AG04450 (cell line): Measurements from ENCODE around the gene RASSF3. TPM values are rescaled to one million over a fixed set of nuclear protein-coding genes. Genes with fewer than 3 reads are reported as not detected.

ENCODE experiments used
- CTCF ChIA-PET: fragments of 300-600, 350-600 bp; formaldehyde crosslinking; extraction: SDS; loops from one replicate; lab custom pipeline; 2022; ENCODE audit warnings: antibody characterized with exemption, inconsistent platforms; lab: Charles Lee
- POLR2A ChIA-PET: fragments of 350-600 bp; formaldehyde crosslinking; extraction: SDS; loops from one replicate; lab custom pipeline; 2021; ENCODE audit warnings: antibody characterized with exemption, inconsistent platforms; lab: Yijun Ruan, JAX
- DNase-seq: peaks from one replicate; pipeline ENCODE4 v3.0.0-alpha.2; 2011; ENCODE audit warnings: low read depth, low spot score
- H3K27ac ChIP-seq: one replicate; pipeline ENCODE4 v1.5.1; 2012; ENCODE audit warnings: low read depth, low read length, control low read depth
- H3K27me3 ChIP-seq: one replicate; pipeline ENCODE4 v1.6.0; 2012; ENCODE audit warnings: low read length; ENCODE audit not compliant: control insufficient read depth, insufficient read depth
- H3K4me3 ChIP-seq: 2 replicates; pipeline ENCODE4 v1.5.1; 2011; ENCODE audit warnings: mild to moderate bottlenecking, low read depth, low read length, control low read depth
- H3K9me3 ChIP-seq: 2 replicates; pipeline ENCODE4 v1.5.1; 2012; ENCODE audit warnings: low read length; ENCODE audit not compliant: control insufficient read depth, insufficient read depth
- CTCF ChIP-seq: IDR thresholded peaks from 2 replicates; pipeline ENCODE4 v1.5.1; 2011; ENCODE audit warnings: low read depth, low read length, control low read depth, inconsistent platforms
- polyA plus RNA-seq: library from polyadenylated mRNA; depleted of rRNA; stranded (reverse); fragments of >200 nt; gene quantifications from 2 replicates; pipeline ENCODE4 v1.2.3, GENCODE V29; 2011

RASSF3 gene
- polyA plus RNA-seq, 1 experiment: 46.7 TPM

DNA sequence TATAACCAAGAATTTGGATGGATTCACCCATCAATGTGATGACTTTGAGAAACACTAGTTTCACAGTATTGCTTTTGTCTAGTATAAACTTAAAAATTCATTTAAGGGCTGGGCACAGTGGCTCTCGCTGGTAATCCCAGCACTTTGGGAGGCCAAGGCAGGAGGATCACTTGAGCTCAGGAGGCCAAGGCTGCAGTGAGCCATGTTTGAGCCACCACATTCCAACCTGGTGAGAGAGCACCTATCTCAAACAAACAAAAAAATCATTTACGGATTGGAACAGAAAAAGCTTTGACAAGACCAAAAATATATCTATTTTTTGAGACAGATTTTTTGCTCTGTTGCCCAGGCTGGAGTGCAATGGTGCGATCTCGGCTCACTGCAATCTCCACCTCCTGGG, 121.4 kb downstream of the RASSF3 start:
- DNase-seq: no peak
- ChIA-PET CTCF (no interaction called here), POLR2A (no interaction called here)
- no peaks in the 10 kb centered on the region for H3K9me3 ChIP-seq
- no peak for TF ChIP-seq CTCF
- no peaks in the 10 kb centered on the region for H3K27me3 ChIP-seq
- H3K4me3 ChIP-seq: no peak overlapping the region
- no peak overlapping the region for H3K27ac ChIP-seq

DNA sequence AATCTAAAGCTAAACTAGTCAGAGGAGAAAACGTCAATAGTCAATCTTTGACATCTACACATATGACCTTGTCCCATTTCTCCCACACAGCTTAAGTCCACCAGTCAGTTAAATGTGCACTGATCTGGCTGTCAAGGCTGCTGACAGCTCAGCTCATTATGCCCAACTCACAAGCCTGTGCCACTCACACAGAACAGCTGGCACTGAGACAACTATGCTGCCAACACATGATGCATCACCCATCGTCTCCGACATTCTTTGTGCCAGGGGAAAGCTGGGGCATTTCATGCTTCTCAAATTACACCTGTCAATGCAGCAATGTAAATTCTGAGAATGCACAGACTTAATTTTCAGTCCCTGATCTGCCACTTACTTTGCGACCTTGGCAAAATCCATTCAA, 123.6 kb downstream of the RASSF3 start:
- no peak for TF ChIP-seq CTCF
- H3K9me3 ChIP-seq: no peaks in the 10 kb centered on the region
- ChIA-PET CTCF (no interaction called here), POLR2A (no interaction called here)
- H3K27me3 ChIP-seq: no peaks in the 10 kb centered on the region
- no peak overlapping the region for H3K4me3 ChIP-seq
- no peak for DNase-seq
- H3K27ac ChIP-seq: no peak overlapping the region

DNA sequence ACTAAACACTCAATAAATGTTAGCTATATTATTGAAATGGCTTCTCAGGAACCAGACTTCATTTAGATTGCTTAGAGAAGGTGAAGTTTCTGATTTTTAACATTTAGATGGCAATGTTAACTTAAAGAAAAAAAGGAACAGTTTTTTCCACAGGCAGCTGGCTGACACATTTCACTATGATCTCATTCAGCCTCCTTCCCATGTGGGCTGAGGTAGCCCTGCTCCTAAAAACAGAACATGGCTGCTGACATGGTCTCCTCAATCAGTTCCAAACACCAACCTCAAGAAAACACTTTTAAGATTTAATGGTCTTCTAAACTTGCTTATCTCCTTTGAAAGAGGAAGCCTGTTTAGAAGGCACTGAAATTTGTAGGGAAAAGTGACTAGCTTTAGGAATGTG, 125.1 kb downstream of the RASSF3 start:
- Histone ChIP-seq H3K27ac (no peak overlapping the region), H3K4me3 (no peak overlapping the region), H3K27me3 (no peaks in the 10 kb centered on the region), H3K9me3 (no peaks in the 10 kb centered on the region)
- ChIA-PET CTCF (no interaction called here), POLR2A (no interaction called here)
- no peak for TF ChIP-seq CTCF
- no peak for DNase-seq

DNA sequence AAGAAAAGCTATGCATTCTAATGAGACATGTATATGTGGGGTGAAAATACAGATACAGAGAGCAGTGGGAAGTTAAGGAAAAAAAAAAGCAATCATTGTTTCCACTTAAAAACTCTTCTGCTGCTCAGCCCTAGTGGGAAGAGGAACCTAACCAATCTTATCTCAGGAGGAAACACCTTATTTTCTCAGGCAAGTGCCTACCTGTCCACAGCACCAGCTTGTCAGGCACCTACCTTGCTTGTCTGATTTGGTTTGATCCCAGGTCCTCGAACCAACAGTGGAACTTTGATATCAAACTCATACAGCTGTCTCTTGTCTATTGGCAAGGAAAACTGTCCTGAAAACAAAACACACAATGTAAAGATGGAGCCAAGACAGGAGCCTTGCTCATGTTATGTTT, 126.5 kb downstream of the RASSF3 start:
- no peak overlapping the region for H3K27ac ChIP-seq
- H3K9me3 ChIP-seq: no peaks in the 10 kb centered on the region
- ChIA-PET POLR2A (no interaction called here), CTCF (interaction anchor here (0.9 kb wide), 1 partner anchor 187 kb away, joined by 3 read pairs; no protein-coding TSS in a partner anchor)
- TF ChIP-seq CTCF: no peak
- no peak for DNase-seq
- H3K4me3 ChIP-seq: no peak overlapping the region
- no peaks in the 10 kb centered on the region for H3K27me3 ChIP-seq

DNA sequence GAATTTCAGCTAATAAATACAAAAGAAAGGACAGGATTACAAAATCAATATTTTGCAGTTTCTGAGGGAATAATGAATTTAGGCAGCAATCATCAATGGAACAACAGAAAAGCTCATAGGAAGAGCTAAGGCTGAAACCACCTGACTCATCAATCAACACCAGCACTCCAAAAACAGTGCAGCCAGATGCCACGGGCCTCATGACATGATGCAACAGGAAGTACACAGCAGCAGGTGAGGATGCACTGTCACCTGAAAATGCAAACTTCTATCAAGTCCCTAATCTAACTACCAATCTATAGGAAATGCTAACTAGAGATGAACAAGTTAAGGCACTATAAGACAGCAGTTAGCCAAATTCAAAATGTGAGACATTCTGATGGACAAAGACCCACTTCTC, 127.2 kb downstream of the RASSF3 start:
- no peak for TF ChIP-seq CTCF
- Histone ChIP-seq H3K27me3 (no peaks in the 10 kb centered on the region), H3K4me3 (no peak overlapping the region), H3K27ac (no peak overlapping the region), H3K9me3 (no peaks in the 10 kb centered on the region)
- CTCF ChIA-PET: no interaction called here
- DNase-seq: no peak
- POLR2A ChIA-PET: no interaction called here
